HFF-Myc (cell line): Measurements from ENCODE around the gene ARMC9.

Experiments used
- DNase-seq: peaks from one replicate; pipeline ENCODE4 v3.0.0-alpha.2; 2011; ENCODE audit warnings: low read depth; ENCODE audit errors: extremely low read depth
- H3K4me3 ChIP-seq: replicated peaks from 2 replicates; pipeline ENCODE4 v1.5.1; 2011; ENCODE audit warnings: low read depth, mild to moderate bottlenecking, control low read depth, low read length
- TF ChIP-seq, protein P1 (sequence below): IDR thresholded peaks from 2 replicates; pipeline ENCODE4 v1.5.1; 2012; ENCODE audit warnings: mild to moderate bottlenecking, low read depth, low read length, control low read depth; ENCODE audit errors: missing control alignments

ARMC9 gene

GRCh38 chr2:231213931-231214642, 15.7 kb downstream of the ARMC9 start:
- no peak for DNase-seq
- no peak overlapping the region for H3K4me3 ChIP-seq
- TF ChIP-seq, protein P1, sequence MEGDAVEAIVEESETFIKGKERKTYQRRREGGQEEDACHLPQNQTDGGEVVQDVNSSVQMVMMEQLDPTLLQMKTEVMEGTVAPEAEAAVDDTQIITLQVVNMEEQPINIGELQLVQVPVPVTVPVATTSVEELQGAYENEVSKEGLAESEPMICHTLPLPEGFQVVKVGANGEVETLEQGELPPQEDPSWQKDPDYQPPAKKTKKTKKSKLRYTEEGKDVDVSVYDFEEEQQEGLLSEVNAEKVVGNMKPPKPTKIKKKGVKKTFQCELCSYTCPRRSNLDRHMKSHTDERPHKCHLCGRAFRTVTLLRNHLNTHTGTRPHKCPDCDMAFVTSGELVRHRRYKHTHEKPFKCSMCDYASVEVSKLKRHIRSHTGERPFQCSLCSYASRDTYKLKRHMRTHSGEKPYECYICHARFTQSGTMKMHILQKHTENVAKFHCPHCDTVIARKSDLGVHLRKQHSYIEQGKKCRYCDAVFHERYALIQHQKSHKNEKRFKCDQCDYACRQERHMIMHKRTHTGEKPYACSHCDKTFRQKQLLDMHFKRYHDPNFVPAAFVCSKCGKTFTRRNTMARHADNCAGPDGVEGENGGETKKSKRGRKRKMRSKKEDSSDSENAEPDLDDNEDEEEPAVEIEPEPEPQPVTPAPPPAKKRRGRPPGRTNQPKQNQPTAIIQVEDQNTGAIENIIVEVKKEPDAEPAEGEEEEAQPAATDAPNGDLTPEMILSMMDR = no peak

DNA sequence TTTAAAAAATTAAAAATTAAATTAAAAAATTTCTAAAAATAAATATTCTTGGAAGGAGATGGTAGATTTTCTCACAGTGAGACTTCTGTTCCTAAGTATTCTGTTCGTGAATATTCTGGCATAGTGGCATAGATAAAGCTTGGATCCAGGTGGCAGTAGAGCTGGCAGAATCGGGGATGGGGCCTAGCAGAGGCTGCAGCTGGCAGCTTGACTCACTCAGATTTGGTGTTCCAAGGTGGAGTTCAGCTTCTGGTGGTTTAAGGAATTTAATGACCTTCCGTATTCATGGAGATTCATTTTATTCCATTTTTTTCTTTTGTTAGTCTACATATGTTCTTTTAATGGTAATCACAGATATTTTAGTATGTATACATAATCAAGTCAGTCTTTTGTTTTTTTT, 19.9 kb downstream of the ARMC9 start:
- TF ChIP-seq, protein P1 = no peak
- H3K4me3 ChIP-seq = no peak overlapping the region
- DNase-seq = no peak

- TF ChIP-seq, protein P1 = no peak
- no peak overlapping the region for H3K4me3 ChIP-seq
- DNase-seq = no peak
Measured at GRCh38 chr2:231219289-231219688, 20.9 kb downstream of the ARMC9 start.

DNA sequence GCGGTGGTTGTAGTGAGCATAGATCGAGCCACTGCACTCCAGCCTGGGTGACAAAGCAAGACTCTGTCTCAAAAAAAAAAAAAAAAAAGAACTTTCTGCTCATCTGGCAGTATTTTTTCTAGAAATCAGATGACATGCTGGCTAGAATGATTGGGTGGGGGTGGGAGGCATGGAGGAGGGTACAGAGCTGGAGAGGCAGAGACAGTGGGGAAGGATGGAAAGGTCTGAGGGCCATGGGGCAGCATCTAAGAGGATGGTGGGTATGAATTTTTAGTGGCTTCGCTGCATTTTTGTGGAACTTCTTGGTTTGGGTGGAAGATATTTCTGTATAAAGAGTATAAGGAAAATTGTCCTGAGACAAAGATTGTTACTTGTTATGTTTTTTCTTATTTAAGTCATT, 23.3 kb downstream of the ARMC9 start:
- H3K4me3 ChIP-seq = no peak overlapping the region
- TF ChIP-seq, protein P1 = no peak
- DNase-seq = no peak

GRCh38 chr2:231222318-231223000, 24.0 kb downstream of the ARMC9 start:
- no peak for DNase-seq
- TF ChIP-seq, protein P1 = no peak

GRCh38 chr2:231223001-231223375, 24.6 kb downstream of the ARMC9 start:
- no peak for DNase-seq
- H3K4me3 ChIP-seq = no peak overlapping the region
- TF ChIP-seq, protein P1 = no peak

More at GRCh38 chr2:231222318-231223000, 24.0 kb downstream of the ARMC9 start:
- H3K4me3 ChIP-seq = no peak overlapping the region

- no peak overlapping the region for H3K4me3 ChIP-seq
- no peak for DNase-seq
- TF ChIP-seq, protein P1 = no peak
Measured at GRCh38 chr2:231223458-231223976, 25.1 kb downstream of the ARMC9 start.
